GM12878 (cell line): ENCODE results near the gene GPSM1. TPM values are rescaled to one million over a fixed set of nuclear protein-coding genes. Genes with fewer than 3 reads are reported as not detected.

Experiments used
- GABPA ChIP-seq: IDR thresholded peaks from 2 replicates; pipeline ENCODE4 v1.6.1; 2014; ENCODE audit warnings: antibody characterized with exemption, low read depth, mild to moderate bottlenecking, inconsistent platforms
- HDGF ChIP-seq: fragments of 450-650 bp; IDR thresholded peaks from 2 replicates; pipeline ENCODE4 v1.6.1; 2016; ENCODE audit warnings: antibody characterized with exemption
- JUNB ChIP-seq: IDR thresholded peaks from 2 replicates; pipeline ENCODE4 v1.6.1; 2016; ENCODE audit warnings: antibody characterized with exemption, mild to moderate bottlenecking
- JUND ChIP-seq: IDR thresholded peaks from 2 replicates; pipeline ENCODE4 v1.6.1; 2012; ENCODE audit warnings: low read depth, mild to moderate bottlenecking, low read length, improper control_type of control experiment, moderate library complexity
- KAT2A ChIP-seq: conservative IDR thresholded peaks from 2 replicates; pipeline ENCODE4 v1.6.1; 2011; ENCODE audit warnings: low read depth, low read length; ENCODE audit not compliant: control insufficient read depth
- NFXL1 ChIP-seq: fragments of 450-650 bp; IDR thresholded peaks from 2 replicates; pipeline ENCODE4 v1.6.1; 2017; ENCODE audit warnings: antibody characterized with exemption, mild to moderate bottlenecking, borderline replicate concordance
- NFYB ChIP-seq: IDR thresholded peaks from 2 replicates; pipeline ENCODE4 v1.6.1; 2011; ENCODE audit warnings: low read depth, mild to moderate bottlenecking, low read length, improper control_type of control experiment, moderate library complexity; ENCODE audit not compliant: insufficient read depth
- RB1 ChIP-seq: fragments of 450-650 bp; formaldehyde crosslinking; IDR thresholded peaks from 2 replicates; pipeline ENCODE4 v1.6.1; 2017; ENCODE audit warnings: mild to moderate bottlenecking, borderline replicate concordance
- RCOR1 ChIP-seq: conservative IDR thresholded peaks from 2 replicates; pipeline ENCODE4 v1.6.1; 2012; ENCODE audit warnings: low read depth, low read length, improper control_type of control experiment
- RUNX3 ChIP-seq: IDR thresholded peaks from 2 replicates; pipeline ENCODE4 v1.6.1; 2012; ENCODE audit warnings: low read length, inconsistent platforms
- SIN3A ChIP-seq: IDR thresholded peaks from 2 replicates; pipeline ENCODE4 v1.6.1; 2012; ENCODE audit warnings: low read depth, low read length, improper control_type of control experiment
- SMAD5 ChIP-seq: IDR thresholded peaks from 2 replicates; pipeline ENCODE4 v1.6.1; 2016; ENCODE audit warnings: antibody characterized with exemption, low read depth
- SREBF1 ChIP-seq: IDR thresholded peaks from 2 replicates; pipeline ENCODE4 v1.6.1; 2012; ENCODE audit warnings: mild to moderate bottlenecking, low read length
- STAT3 ChIP-seq: IDR thresholded peaks from 2 replicates; pipeline ENCODE4 v1.6.1; 2011; ENCODE audit warnings: low read depth, low read length, improper control_type of control experiment
- YBX1 ChIP-seq: fragments of 450-650 bp; IDR thresholded peaks from 2 replicates; pipeline ENCODE4 v1.6.1; 2016; ENCODE audit warnings: antibody characterized with exemption
- ZNF384 ChIP-seq: IDR thresholded peaks from 2 replicates; pipeline ENCODE4 v1.6.1; 2012; ENCODE audit warnings: low read depth, mild to moderate bottlenecking, low read length, improper control_type of control experiment, borderline replicate concordance
- polyA plus RNA-seq, 11 experiments: library from polyadenylated mRNA; depleted of rRNA in 4 of 11; unstranded in 6 of 11; stranded (reverse) in 5 of 11; fragments of >200 nt; fragmentation: Nextera tagmentation in 4 of 11; fragmentation: Illumina TruSeq in 1 of 11; extraction: Ambion mirVana in 4 of 11; extraction: Trizol in 1 of 11; gene quantifications; 1 replicate in 1 of 11; 2 replicates in 10 of 11; pipeline versions ENCODE4 v1.2.1 to v1.2.3, GENCODE V29; 2011 to 2016; ENCODE audit warnings: inconsistent platforms in 2 of 11, missing spikeins in 2 of 11, low read depth in 1 of 11
- total RNA-seq, 4 experiments: library from RNA; depleted of rRNA in 3 of 4; stranded (reverse); fragments of >200 nt in 3 of 4; fragmentation: Illumina TruSeq in 1 of 4; extraction: Trizol in 1 of 4; gene quantifications; 2 replicates each; pipeline versions ENCODE4 v1.2.1 to v1.2.3, GENCODE V29; 2013 to 2021
- TF ChIP-seq, protein P1 (sequence below): IDR thresholded peaks from 2 replicates; pipeline ENCODE4 v1.6.1; 2011; ENCODE audit warnings: low read depth, low read length, improper control_type of control experiment, borderline replicate concordance
- TF ChIP-seq, protein P2 (sequence below): fragments of 450-650 bp; IDR thresholded peaks from 2 replicates; pipeline ENCODE4 v1.6.1; 2017; ENCODE audit warnings: mild to moderate bottlenecking
- TF ChIP-seq, protein P3 (sequence below): fragments of 450-650 bp; IDR thresholded peaks from 2 replicates; pipeline ENCODE4 v1.6.1; 2017; ENCODE audit warnings: borderline replicate concordance
- TF ChIP-seq, protein P4 (sequence below): IDR thresholded peaks from 2 replicates; pipeline ENCODE4 v1.6.1; 2012; ENCODE audit warnings: mild to moderate bottlenecking, low read depth, low read length
- TF ChIP-seq, protein P5 (sequence below): fragments of 450-650 bp; conservative IDR thresholded peaks from 2 replicates; pipeline ENCODE4 v1.6.1; 2017; ENCODE audit warnings: mild to moderate bottlenecking, moderate library complexity

GPSM1 gene
- total and polyA plus RNA-seq, 10 of the 15 experiments (the other 5 are each of a cell fraction or from before 2014, with no cell fraction given), result 0.04 to 0.10 (median 0.10) TPM; not detected in 7

DNA sequence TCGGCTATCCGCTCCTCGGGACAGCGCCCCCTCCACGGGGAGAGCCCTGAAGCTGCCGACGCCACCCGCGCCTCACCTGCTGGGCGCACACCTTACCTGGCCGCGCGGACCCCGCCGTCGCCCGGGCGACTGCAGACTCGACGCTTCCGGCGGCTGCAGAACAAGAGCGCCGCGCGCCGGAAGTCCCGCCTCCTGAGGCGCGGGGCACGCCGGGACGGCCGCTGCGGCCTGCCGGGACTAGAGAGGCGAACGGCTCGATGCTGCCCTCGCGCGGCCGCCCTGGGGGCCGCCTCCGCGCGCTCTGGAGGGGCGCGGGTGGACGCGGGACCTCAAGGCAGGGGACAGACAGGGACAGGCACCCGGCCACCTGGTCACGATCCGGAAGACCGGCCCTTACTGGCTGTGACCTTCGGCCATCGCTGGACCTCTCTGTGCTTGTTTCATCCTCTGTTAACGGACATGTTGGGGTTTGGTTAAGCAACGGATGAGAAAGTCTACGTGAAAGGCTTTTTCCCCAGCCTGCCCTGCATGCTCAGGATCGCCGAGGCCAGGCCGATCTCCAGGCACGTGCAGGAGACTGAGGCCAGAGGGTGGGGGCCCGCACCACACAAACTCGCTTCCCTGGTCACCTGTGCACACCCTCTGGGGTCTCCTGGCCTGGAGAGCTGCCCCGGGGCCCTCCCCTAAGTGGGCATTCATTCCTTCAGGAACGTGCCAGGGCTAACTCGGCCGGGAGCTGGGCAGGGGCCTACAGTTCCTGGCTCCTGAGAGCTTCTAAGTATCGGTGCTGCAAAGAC is 72.9 kb downstream of the GPSM1 start, which contains the start of gene SNAPC4 (continued):
- TF ChIP-seq GABPA, result peak; percentile 88
- TF ChIP-seq, protein P1, sequence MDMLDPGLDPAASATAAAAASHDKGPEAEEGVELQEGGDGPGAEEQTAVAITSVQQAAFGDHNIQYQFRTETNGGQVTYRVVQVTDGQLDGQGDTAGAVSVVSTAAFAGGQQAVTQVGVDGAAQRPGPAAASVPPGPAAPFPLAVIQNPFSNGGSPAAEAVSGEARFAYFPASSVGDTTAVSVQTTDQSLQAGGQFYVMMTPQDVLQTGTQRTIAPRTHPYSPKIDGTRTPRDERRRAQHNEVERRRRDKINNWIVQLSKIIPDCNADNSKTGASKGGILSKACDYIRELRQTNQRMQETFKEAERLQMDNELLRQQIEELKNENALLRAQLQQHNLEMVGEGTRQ, result no peak
- TF ChIP-seq, protein P2, sequence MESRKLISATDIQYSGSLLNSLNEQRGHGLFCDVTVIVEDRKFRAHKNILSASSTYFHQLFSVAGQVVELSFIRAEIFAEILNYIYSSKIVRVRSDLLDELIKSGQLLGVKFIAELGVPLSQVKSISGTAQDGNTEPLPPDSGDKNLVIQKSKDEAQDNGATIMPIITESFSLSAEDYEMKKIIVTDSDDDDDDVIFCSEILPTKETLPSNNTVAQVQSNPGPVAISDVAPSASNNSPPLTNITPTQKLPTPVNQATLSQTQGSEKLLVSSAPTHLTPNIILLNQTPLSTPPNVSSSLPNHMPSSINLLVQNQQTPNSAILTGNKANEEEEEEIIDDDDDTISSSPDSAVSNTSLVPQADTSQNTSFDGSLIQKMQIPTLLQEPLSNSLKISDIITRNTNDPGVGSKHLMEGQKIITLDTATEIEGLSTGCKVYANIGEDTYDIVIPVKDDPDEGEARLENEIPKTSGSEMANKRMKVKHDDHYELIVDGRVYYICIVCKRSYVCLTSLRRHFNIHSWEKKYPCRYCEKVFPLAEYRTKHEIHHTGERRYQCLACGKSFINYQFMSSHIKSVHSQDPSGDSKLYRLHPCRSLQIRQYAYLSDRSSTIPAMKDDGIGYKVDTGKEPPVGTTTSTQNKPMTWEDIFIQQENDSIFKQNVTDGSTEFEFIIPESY, result no peak
- TF ChIP-seq JUND, result no peak
- no peak for TF ChIP-seq JUNB
- no peak for TF ChIP-seq SREBF1
- TF ChIP-seq SMAD5, result peak; percentile 15
- TF ChIP-seq RCOR1, result peak; percentile 71; the same call in 1 of the 2 replicates
- TF ChIP-seq, protein P3, sequence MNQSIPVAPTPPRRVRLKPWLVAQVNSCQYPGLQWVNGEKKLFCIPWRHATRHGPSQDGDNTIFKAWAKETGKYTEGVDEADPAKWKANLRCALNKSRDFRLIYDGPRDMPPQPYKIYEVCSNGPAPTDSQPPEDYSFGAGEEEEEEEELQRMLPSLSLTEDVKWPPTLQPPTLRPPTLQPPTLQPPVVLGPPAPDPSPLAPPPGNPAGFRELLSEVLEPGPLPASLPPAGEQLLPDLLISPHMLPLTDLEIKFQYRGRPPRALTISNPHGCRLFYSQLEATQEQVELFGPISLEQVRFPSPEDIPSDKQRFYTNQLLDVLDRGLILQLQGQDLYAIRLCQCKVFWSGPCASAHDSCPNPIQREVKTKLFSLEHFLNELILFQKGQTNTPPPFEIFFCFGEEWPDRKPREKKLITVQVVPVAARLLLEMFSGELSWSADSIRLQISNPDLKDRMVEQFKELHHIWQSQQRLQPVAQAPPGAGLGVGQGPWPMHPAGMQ, result no peak
- TF ChIP-seq ZNF384, result no peak
- TF ChIP-seq, protein P4, sequence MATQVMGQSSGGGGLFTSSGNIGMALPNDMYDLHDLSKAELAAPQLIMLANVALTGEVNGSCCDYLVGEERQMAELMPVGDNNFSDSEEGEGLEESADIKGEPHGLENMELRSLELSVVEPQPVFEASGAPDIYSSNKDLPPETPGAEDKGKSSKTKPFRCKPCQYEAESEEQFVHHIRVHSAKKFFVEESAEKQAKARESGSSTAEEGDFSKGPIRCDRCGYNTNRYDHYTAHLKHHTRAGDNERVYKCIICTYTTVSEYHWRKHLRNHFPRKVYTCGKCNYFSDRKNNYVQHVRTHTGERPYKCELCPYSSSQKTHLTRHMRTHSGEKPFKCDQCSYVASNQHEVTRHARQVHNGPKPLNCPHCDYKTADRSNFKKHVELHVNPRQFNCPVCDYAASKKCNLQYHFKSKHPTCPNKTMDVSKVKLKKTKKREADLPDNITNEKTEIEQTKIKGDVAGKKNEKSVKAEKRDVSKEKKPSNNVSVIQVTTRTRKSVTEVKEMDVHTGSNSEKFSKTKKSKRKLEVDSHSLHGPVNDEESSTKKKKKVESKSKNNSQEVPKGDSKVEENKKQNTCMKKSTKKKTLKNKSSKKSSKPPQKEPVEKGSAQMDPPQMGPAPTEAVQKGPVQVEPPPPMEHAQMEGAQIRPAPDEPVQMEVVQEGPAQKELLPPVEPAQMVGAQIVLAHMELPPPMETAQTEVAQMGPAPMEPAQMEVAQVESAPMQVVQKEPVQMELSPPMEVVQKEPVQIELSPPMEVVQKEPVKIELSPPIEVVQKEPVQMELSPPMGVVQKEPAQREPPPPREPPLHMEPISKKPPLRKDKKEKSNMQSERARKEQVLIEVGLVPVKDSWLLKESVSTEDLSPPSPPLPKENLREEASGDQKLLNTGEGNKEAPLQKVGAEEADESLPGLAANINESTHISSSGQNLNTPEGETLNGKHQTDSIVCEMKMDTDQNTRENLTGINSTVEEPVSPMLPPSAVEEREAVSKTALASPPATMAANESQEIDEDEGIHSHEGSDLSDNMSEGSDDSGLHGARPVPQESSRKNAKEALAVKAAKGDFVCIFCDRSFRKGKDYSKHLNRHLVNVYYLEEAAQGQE, result no peak
- no peak for TF ChIP-seq NFYB
- peak; percentile 80; the same call in 1 of the 2 replicates for TF ChIP-seq RB1
- 0 out of 2 replicates have a peak, but pooled peaks have one; percentile 16 for TF ChIP-seq NFXL1
- no peak for TF ChIP-seq KAT2A
- no peak for TF ChIP-seq YBX1
- no peak for TF ChIP-seq STAT3
- peak; percentile 55; the same call in 1 of the 2 replicates for TF ChIP-seq HDGF
- TF ChIP-seq SIN3A, result 0 out of 2 replicates have a peak, but pooled peaks have one; percentile 63
- TF ChIP-seq, protein P5, sequence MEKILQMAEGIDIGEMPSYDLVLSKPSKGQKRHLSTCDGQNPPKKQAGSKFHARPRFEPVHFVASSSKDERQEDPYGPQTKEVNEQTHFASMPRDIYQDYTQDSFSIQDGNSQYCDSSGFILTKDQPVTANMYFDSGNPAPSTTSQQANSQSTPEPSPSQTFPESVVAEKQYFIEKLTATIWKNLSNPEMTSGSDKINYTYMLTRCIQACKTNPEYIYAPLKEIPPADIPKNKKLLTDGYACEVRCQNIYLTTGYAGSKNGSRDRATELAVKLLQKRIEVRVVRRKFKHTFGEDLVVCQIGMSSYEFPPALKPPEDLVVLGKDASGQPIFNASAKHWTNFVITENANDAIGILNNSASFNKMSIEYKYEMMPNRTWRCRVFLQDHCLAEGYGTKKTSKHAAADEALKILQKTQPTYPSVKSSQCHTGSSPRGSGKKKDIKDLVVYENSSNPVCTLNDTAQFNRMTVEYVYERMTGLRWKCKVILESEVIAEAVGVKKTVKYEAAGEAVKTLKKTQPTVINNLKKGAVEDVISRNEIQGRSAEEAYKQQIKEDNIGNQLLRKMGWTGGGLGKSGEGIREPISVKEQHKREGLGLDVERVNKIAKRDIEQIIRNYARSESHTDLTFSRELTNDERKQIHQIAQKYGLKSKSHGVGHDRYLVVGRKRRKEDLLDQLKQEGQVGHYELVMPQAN, result 0 out of 2 replicates have a peak, but pooled peaks have one; percentile 0
- TF ChIP-seq RUNX3, result peak; percentile 48; the same call in 1 of the 2 replicates
